GM12878 (cell line): ENCODE measurements around the gene ANAPC10. TPM values are rescaled to one million over a fixed set of nuclear protein-coding genes. Genes with fewer than 3 reads are reported as not detected.

Experiments
- ATAC-seq: fragments of 200-7000 bp; cut with Tn5 transposase; 3 replicates; pipeline ENCODE4 v1.9.1; 2020; ENCODE audit warnings: mild to moderate bottlenecking, moderate library complexity
- BruUV-seq: library from RNA; stranded (reverse); fragments of 400-500 nt; replicated peaks from 2 replicates; lab custom pipeline; 2021; lab: Mats Ljungman, UMichigan
- CTCF ChIA-PET: fragments of 300-600 bp; sonication (Branson Sonifier 250); formaldehyde crosslinking; extraction: SDS; loops from one replicate; lab custom pipeline; 2021; ENCODE audit warnings: inconsistent platforms; lab: Yijun Ruan, JAX
- POLR2A ChIA-PET: fragments of 350-600 bp; formaldehyde crosslinking; extraction: SDS; loops from one replicate; lab custom pipeline; 2021; ENCODE audit warnings: inconsistent platforms; lab: Charles Lee
- RAD21 ChIA-PET: fragments of 300-600 bp; sonication (Branson Sonifier 250); formaldehyde crosslinking; loops from one replicate; lab custom pipeline; 2023; ENCODE audit warnings: antibody characterized with exemption; ENCODE audit not compliant: unreplicated experiment; lab: Charles Lee
- SMC1A ChIA-PET: fragments of 300-600 bp; sonication (Branson Sonifier 250); formaldehyde crosslinking; loops from one replicate; lab custom pipeline; 2023; ENCODE audit not compliant: unreplicated experiment, uncharacterized antibody; lab: Charles Lee
- DNase-seq: peaks from one replicate; pipeline ENCODE4 v3.0.0-alpha.2; 2011; ENCODE audit warnings: low read depth, low spot score
- FAIRE-seq: peaks from 3 replicates; lab custom pipeline; 2011; peaks lifted over from hg19 to GRCh38; lab: Jason Lieb, UNC
- H2AFZ ChIP-seq: 2 replicates; pipeline ENCODE4 v1.6.0; 2011; ENCODE audit warnings: low read depth, low read length, control low read depth; ENCODE audit not compliant: control insufficient read depth
- H3K27ac ChIP-seq: 2 replicates; pipeline ENCODE4 v1.5.1; 2011; ENCODE audit warnings: control low read depth; ENCODE audit not compliant: control insufficient read depth, insufficient read depth
- H3K27me3 ChIP-seq, 2 experiments: replicated peaks in 1 of 2; 2 replicates each; pipeline versions ENCODE4 v1.6.0 to v1.6.1; 2011; ENCODE audit warnings: low read length in 1 of 2; ENCODE audit not compliant: control insufficient read depth in 2 of 2, insufficient read depth in 2 of 2
- H3K36me3 ChIP-seq, 2 experiments: 2 replicates each; pipeline ENCODE4 v1.5.1; 2011; ENCODE audit warnings: low read length in 1 of 2; ENCODE audit not compliant: control insufficient read depth in 2 of 2, insufficient read depth in 2 of 2
- H3K4me1 ChIP-seq: 2 replicates; pipeline ENCODE4 v1.6.1; 2011; ENCODE audit warnings: mild to moderate bottlenecking, low read length, moderate library complexity, mixed read lengths; ENCODE audit not compliant: control insufficient read depth, insufficient read depth
- H3K4me2 ChIP-seq: 2 replicates; pipeline ENCODE4 v1.6.0; 2011; ENCODE audit warnings: control low read depth; ENCODE audit not compliant: control insufficient read depth, insufficient read depth
- H3K4me3 ChIP-seq: fragments of 200-600 bp; sonication (generic); 2 replicates; pipeline ENCODE4 v1.5.1; 2016
- H3K79me2 ChIP-seq: 2 replicates; pipeline ENCODE4 v1.6.0; 2011; ENCODE audit warnings: low read length; ENCODE audit not compliant: control insufficient read depth, insufficient read depth
- H3K9ac ChIP-seq: 2 replicates; pipeline ENCODE4 v1.8.0; 2011; ENCODE audit warnings: low read length, control low read depth, mixed read lengths; ENCODE audit not compliant: control insufficient read depth, insufficient read depth
- H3K9me3 ChIP-seq: replicated peaks from 3 replicates; pipeline ENCODE4 v1.5.1; 2011; ENCODE audit warnings: mild to moderate bottlenecking, low read length; ENCODE audit not compliant: control insufficient read depth, insufficient read depth
- H4K20me1 ChIP-seq: 2 replicates; pipeline ENCODE4 v1.6.0; 2011; ENCODE audit not compliant: control insufficient read depth, insufficient read depth
- BRCA1 ChIP-seq: IDR thresholded peaks from 2 replicates; pipeline ENCODE4 v1.6.1; 2011; ENCODE audit warnings: low read depth, low read length, improper control_type of control experiment
- CHD2 ChIP-seq: IDR thresholded peaks from 2 replicates; pipeline ENCODE4 v1.6.1; 2011; ENCODE audit warnings: low read depth, low read length, improper control_type of control experiment, borderline replicate concordance
- E4F1 ChIP-seq: fragments of 450-650 bp; IDR thresholded peaks from 2 replicates; pipeline ENCODE4 v1.6.1; 2018; ENCODE audit warnings: borderline replicate concordance, mild to moderate bottlenecking; ENCODE audit not compliant: partially characterized antibody
- IRF5 ChIP-seq: fragments of 450-650 bp; IDR thresholded peaks from 2 replicates; pipeline ENCODE4 v1.6.1; 2017; ENCODE audit warnings: borderline replicate concordance
- MTA2 ChIP-seq: fragments of 450-650 bp; IDR thresholded peaks from 2 replicates; pipeline ENCODE4 v1.6.1; 2016; ENCODE audit warnings: low read depth, mild to moderate bottlenecking, moderate library complexity
- NFIC ChIP-seq: IDR thresholded peaks from 2 replicates; pipeline ENCODE4 v1.6.1; 2012; ENCODE audit warnings: low read depth, mild to moderate bottlenecking, inconsistent platforms, low read length, moderate library complexity
- NKRF ChIP-seq: fragments of 450-650 bp; conservative IDR thresholded peaks from 2 replicates; pipeline ENCODE4 v1.6.1; 2017; ENCODE audit warnings: mild to moderate bottlenecking, moderate library complexity
- POLR2AphosphoS2 ChIP-seq: IDR thresholded peaks from 2 replicates; pipeline ENCODE4 v1.6.1; 2011; ENCODE audit warnings: low read depth, mild to moderate bottlenecking, low read length, improper control_type of control experiment, moderate library complexity
- RAD21 ChIP-seq: IDR thresholded peaks from 2 replicates; pipeline ENCODE4 v1.6.1; 2011; ENCODE audit warnings: mild to moderate bottlenecking, low read depth, low read length, moderate library complexity; ENCODE audit not compliant: insufficient read depth
- RELA ChIP-seq: fragments of 450-650 bp; IDR thresholded peaks from 2 replicates; pipeline ENCODE4 v1.8.0; 2014; ENCODE audit warnings: borderline replicate concordance; ENCODE audit not compliant: partially characterized antibody
- SPI1 ChIP-seq: IDR thresholded peaks from 2 replicates; pipeline ENCODE4 v1.6.1; 2011; ENCODE audit warnings: low read depth, mild to moderate bottlenecking, low read length, moderate library complexity, borderline replicate concordance; ENCODE audit not compliant: insufficient read depth
- SRF ChIP-seq, 2 experiments: IDR thresholded peaks; 2 replicates each; pipeline ENCODE4 v1.6.1; 2011; ENCODE audit warnings: low read depth in 2 of 2, low read length in 2 of 2, mild to moderate bottlenecking in 1 of 2, moderate library complexity in 1 of 2
- YBX1 ChIP-seq: fragments of 450-650 bp; IDR thresholded peaks from 2 replicates; pipeline ENCODE4 v1.6.1; 2016; ENCODE audit warnings: antibody characterized with exemption
- WGBS: methylation state at CpG from one replicate; pipeline ENCODE4 v1.1.6; 2016; ENCODE audit warnings: low lambda C conversion rate; ENCODE audit not compliant: insufficient replicate concordance, insufficient coverage; ENCODE audit errors: missing lambda C conversion rate; 5-methylcytosine and 5-hydroxymethylcytosine counted together
- in situ Hi-C: fragments of 300-500 bp; cut with MboI; formaldehyde crosslinking; loops from 9 replicates; pipeline ENCODE4 v1.14.3; 2018; ENCODE audit warnings: mixed read lengths
- intact Hi-C: fragments of 100-400 bp; cut with micrococcal nuclease; formaldehyde crosslinking; loops from one replicate; pipeline ENCODE4 v1.14.2; 2022; ENCODE audit not compliant: unreplicated experiment
- polyA plus RNA-seq, 11 experiments: library from polyadenylated mRNA; depleted of rRNA in 4 of 11; unstranded in 6 of 11; stranded (reverse) in 5 of 11; fragments of >200 nt; fragmentation: Nextera tagmentation in 4 of 11; fragmentation: Illumina TruSeq in 1 of 11; extraction: Ambion mirVana in 4 of 11; extraction: Trizol in 1 of 11; gene quantifications; 1 replicate in 1 of 11; 2 replicates in 10 of 11; pipeline versions ENCODE4 v1.2.1 to v1.2.3, GENCODE V29; 2011 to 2016; ENCODE audit warnings: inconsistent platforms in 2 of 11, missing spikeins in 2 of 11, low read depth in 1 of 11
- total RNA-seq, 4 experiments: library from RNA; depleted of rRNA in 3 of 4; stranded (reverse); fragments of >200 nt in 3 of 4; fragmentation: Illumina TruSeq in 1 of 4; extraction: Trizol in 1 of 4; gene quantifications; 2 replicates each; pipeline versions ENCODE4 v1.2.1 to v1.2.3, GENCODE V29; 2013 to 2021

Gene ANAPC10
- total and polyA plus RNA-seq, 10 of the 15 experiments (the other 5 are each of a cell fraction or from before 2014, with no cell fraction given): 23.8 to 73.7 (median 48.5) TPM

GRCh38 chr4:145102619-145103018, 4.6 kb upstream of the ANAPC10 start:
- Histone ChIP-seq H3K79me2 (peaks cover 76% of the 10 kb centered on the region), H3K9ac (no peak overlapping the region)
- TF ChIP-seq RELA (no peak), CHD2 (no peak), SPI1 (no peak), SRF (IDR thresholded peaks at IDR 0.05; ENCODE audit: low read depth in 2 of 2, low read length in 2 of 2) (no peak), RAD21 (no peak), NFIC (no peak), POLR2AphosphoS2 (no peak), BRCA1 (no peak), YBX1 (no peak), MTA2 (no peak), NKRF (no peak), E4F1 (no peak), IRF5 (no peak)
- TF ChIP-seq, all 136 proteins: peak for 0
- peak overlapping the region; percentile 53 for H3K4me2 ChIP-seq
- no peak overlapping the region for H2AFZ ChIP-seq
- H3K36me3 ChIP-seq: peaks cover 0 to 6% of the 10 kb centered on the region in 2 experiments; a peak in 1 of 4 replicates
- peak overlapping the region; percentile 22 for H3K4me3 ChIP-seq
- no peaks in the 10 kb centered on the region for H3K27me3 ChIP-seq
- ATAC-seq: no peak; the same call in 2 of the 3 replicates
- H3K27ac ChIP-seq: no peak overlapping the region
- RAD21 ChIA-PET: no interaction called here
- POLR2A ChIA-PET: interaction anchor here (0.5 to 1.1 kb wide), 3 partner anchors 41 to 791 kb away, joined by 3 read pairs; no protein-coding TSS in a partner anchor
- intact Hi-C loops (no loop called here), in situ Hi-C loops (loop anchor here (25.0 kb wide), 1 partner anchor 1565 kb away; no protein-coding TSS in a partner anchor)
- CTCF ChIA-PET: interaction anchor here (0.7 kb wide), 1 partner anchor 73 kb away, joined by 4 read pairs; no protein-coding TSS in a partner anchor
- SMC1A ChIA-PET: interaction anchor here (0.7 to 1.9 kb wide), 3 partner anchors 22 to 831 kb away, joined by 3 to 8 read pairs (median 3); no protein-coding TSS in a partner anchor
- FAIRE-seq: no peak
- no peak for DNase-seq
- WGBS: 71% methylated on average over 2 of the region's 2 CpGs
- no peaks in the 10 kb centered on the region for H3K4me1 ChIP-seq
- H3K9me3 ChIP-seq: no peaks in the 10 kb centered on the region
- H4K20me1 ChIP-seq: no peaks in the 10 kb centered on the region
- no TSS peak for BruUV-seq
